K562 (cell line): Measurements from ENCODE around the gene XPO6.

Experiments used
- EP300 ChIP-seq: IDR thresholded peaks from 2 replicates; pipeline ENCODE4 v1.6.1; 2012; ENCODE audit warnings: low read length, improper control_type of control experiment
- MAZ ChIP-seq, 2 experiments: fragments of 450-650 bp in 1 of 2; sonication (generic) in 1 of 2; formaldehyde crosslinking; IDR thresholded peaks in 1 of 2; conservative IDR thresholded peaks in 1 of 2; 2 replicates each; pipeline versions ENCODE4 v1.4.0 to v1.5.0; 2020; ENCODE audit warnings: mild to moderate bottlenecking in 1 of 2, missing genetic modification reagents in 1 of 2
- ZNF174 ChIP-seq: fragments of 250-450 bp; sonication (Bioruptor Pico); IDR thresholded peaks from 2 replicates; pipeline ENCODE4 v1.4.0; 2020; ENCODE audit warnings: mild to moderate bottlenecking
- TF ChIP-seq, protein P1 (sequence below), 3 experiments: IDR thresholded peaks in 2 of 3; conservative IDR thresholded peaks in 1 of 3; 2 replicates each; pipeline ENCODE4 v1.5.1; 2011 to 2012; ENCODE audit warnings: low read length in 3 of 3, mild to moderate bottlenecking in 3 of 3, control low read depth in 2 of 3, improper control_type of control experiment in 1 of 3, inconsistent platforms in 1 of 3, low read depth in 1 of 3, mixed read lengths in 1 of 3, moderate library complexity in 1 of 3; ENCODE audit not compliant: insufficient read depth in 2 of 3
- TF ChIP-seq, protein P2 (sequence below): sonication (generic); formaldehyde crosslinking; IDR thresholded peaks from 2 replicates; pipeline ENCODE4 v1.8.1; 2023; ENCODE audit warnings: mild to moderate bottlenecking, missing genetic modification reagents

DNA sequence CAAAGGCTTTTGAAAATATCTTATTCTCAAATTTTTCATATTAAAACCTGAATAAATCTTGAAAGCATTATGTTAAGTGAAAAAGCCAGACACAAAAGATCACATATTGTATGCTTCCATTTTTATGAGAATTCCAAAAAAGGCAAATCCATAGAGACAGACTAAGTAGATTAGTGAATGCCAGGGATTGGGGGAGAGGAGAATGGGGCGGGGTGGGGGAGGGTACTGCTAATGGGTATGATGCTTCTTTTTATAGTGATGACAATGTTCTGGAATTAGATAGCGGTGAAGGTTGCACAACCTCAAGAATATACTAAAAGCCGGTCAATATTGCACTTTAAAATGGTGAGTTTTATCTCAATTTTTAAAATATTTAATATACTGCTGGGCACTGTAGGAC is 44.0 kb downstream of the XPO6 start:
- TF ChIP-seq, protein P1, sequence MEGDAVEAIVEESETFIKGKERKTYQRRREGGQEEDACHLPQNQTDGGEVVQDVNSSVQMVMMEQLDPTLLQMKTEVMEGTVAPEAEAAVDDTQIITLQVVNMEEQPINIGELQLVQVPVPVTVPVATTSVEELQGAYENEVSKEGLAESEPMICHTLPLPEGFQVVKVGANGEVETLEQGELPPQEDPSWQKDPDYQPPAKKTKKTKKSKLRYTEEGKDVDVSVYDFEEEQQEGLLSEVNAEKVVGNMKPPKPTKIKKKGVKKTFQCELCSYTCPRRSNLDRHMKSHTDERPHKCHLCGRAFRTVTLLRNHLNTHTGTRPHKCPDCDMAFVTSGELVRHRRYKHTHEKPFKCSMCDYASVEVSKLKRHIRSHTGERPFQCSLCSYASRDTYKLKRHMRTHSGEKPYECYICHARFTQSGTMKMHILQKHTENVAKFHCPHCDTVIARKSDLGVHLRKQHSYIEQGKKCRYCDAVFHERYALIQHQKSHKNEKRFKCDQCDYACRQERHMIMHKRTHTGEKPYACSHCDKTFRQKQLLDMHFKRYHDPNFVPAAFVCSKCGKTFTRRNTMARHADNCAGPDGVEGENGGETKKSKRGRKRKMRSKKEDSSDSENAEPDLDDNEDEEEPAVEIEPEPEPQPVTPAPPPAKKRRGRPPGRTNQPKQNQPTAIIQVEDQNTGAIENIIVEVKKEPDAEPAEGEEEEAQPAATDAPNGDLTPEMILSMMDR (IDR thresholded peaks at IDR 0.05 in 2 of 3, conservative IDR thresholded peaks at IDR 0.05 in 1 of 3; ENCODE audit: insufficient read depth in 2 of 3, low read depth in 1 of 3, low read length in 3 of 3), result no peak
- no peak for TF ChIP-seq ZNF174 (CRISPR knock-in tag)
- TF ChIP-seq EP300, result no peak
- no peak for TF ChIP-seq MAZ (CRISPR knock-in tag; conservative IDR thresholded peaks at IDR 0.05 in 1 of 2, IDR thresholded peaks at IDR 0.05 in 1 of 2)
- TF ChIP-seq, protein P2, sequence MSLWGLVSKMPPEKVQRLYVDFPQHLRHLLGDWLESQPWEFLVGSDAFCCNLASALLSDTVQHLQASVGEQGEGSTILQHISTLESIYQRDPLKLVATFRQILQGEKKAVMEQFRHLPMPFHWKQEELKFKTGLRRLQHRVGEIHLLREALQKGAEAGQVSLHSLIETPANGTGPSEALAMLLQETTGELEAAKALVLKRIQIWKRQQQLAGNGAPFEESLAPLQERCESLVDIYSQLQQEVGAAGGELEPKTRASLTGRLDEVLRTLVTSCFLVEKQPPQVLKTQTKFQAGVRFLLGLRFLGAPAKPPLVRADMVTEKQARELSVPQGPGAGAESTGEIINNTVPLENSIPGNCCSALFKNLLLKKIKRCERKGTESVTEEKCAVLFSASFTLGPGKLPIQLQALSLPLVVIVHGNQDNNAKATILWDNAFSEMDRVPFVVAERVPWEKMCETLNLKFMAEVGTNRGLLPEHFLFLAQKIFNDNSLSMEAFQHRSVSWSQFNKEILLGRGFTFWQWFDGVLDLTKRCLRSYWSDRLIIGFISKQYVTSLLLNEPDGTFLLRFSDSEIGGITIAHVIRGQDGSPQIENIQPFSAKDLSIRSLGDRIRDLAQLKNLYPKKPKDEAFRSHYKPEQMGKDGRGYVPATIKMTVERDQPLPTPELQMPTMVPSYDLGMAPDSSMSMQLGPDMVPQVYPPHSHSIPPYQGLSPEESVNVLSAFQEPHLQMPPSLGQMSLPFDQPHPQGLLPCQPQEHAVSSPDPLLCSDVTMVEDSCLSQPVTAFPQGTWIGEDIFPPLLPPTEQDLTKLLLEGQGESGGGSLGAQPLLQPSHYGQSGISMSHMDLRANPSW (CRISPR knock-in tag), result no peak
